CD14-positive monocyte (primary cell): Measurements from ENCODE around the gene SMC2. TPM values are rescaled to one million over a fixed set of nuclear protein-coding genes. Genes with fewer than 3 reads are reported as not detected.

Experiments used
- DNase-seq, 3 donors: peaks; one replicate each; pipeline ENCODE4 v3.0.0-alpha.2; 2011 to 2022
- H2AFZ ChIP-seq: 2 replicates; pipeline ENCODE4 v1.6.0; 2012; ENCODE audit warnings: mild to moderate bottlenecking, low read depth, low read length, inconsistent platforms; ENCODE audit not compliant: insufficient read depth, poor library complexity, severe bottlenecking
- H3K27ac ChIP-seq, 2 donors: 1 replicate in 1 of 2; 2 replicates in 1 of 2; pipeline ENCODE4 v1.5.1; 2012 to 2013; ENCODE audit warnings: low read length in 2 of 2, control low read depth in 1 of 2, inconsistent platforms in 1 of 2, low read depth in 1 of 2, mild to moderate bottlenecking in 1 of 2
- H3K27me3 ChIP-seq, 2 donors: one replicate each; pipeline versions ENCODE4 v1.6.0 to v1.6.1; 2011 to 2013; ENCODE audit warnings: low read length in 2 of 2; ENCODE audit not compliant: control insufficient read depth in 2 of 2, insufficient read depth in 2 of 2
- H3K36me3 ChIP-seq, 2 donors: replicated peaks in 1 of 2; 1 replicate in 1 of 2; 2 replicates in 1 of 2; pipeline versions ENCODE4 v1.5.1 to v1.6.1; 2012 to 2013; ENCODE audit warnings: low read length in 2 of 2, control low read depth in 1 of 2, inconsistent platforms in 1 of 2, mild to moderate bottlenecking in 1 of 2; ENCODE audit not compliant: insufficient read depth in 2 of 2, control insufficient read depth in 1 of 2
- H3K4me1 ChIP-seq, 2 donors: 1 replicate in 1 of 2; 2 replicates in 1 of 2; pipeline versions ENCODE4 v1.5.1 to v1.6.1; 2012 to 2013; ENCODE audit warnings: low read length in 2 of 2, control low read depth in 1 of 2, inconsistent platforms in 1 of 2, mild to moderate bottlenecking in 1 of 2, moderate library complexity in 1 of 2; ENCODE audit not compliant: insufficient read depth in 2 of 2, control insufficient read depth in 1 of 2
- H3K4me2 ChIP-seq: replicated peaks from 2 replicates; pipeline ENCODE3; 2012; ENCODE audit warnings: low read length, moderate library complexity, mild to moderate bottlenecking; ENCODE audit not compliant: poor library complexity, severe bottlenecking; ENCODE audit errors: extremely low read depth
- H3K4me3 ChIP-seq, 3 experiments: fragments of 200-600 bp in 1 of 3; sonication (generic) in 1 of 3; replicated peaks in 1 of 3; 1 replicate in 2 of 3; 2 replicates in 1 of 3; pipeline ENCODE4 v1.5.1; 2011 to 2013; ENCODE audit warnings: low read length in 3 of 3, mild to moderate bottlenecking in 3 of 3, control low read depth in 2 of 3, low read depth in 2 of 3, inconsistent platforms in 1 of 3, moderate library complexity in 1 of 3
- H3K79me2 ChIP-seq: 2 replicates; pipeline ENCODE4 v1.6.0; 2012; ENCODE audit warnings: mild to moderate bottlenecking, control low read depth, inconsistent platforms, low read length, moderate library complexity; ENCODE audit not compliant: insufficient read depth
- H3K9ac ChIP-seq: 2 replicates; pipeline ENCODE4 v1.6.0; 2017; ENCODE audit warnings: low read length, mild to moderate bottlenecking; ENCODE audit not compliant: insufficient read depth, poor library complexity, severe bottlenecking
- H3K9me3 ChIP-seq, 2 donors: replicated peaks in 1 of 2; 1 replicate in 1 of 2; 2 replicates in 1 of 2; pipeline versions ENCODE4 v1.5.1 to v1.6.1; 2012 to 2013; ENCODE audit warnings: low read length in 2 of 2, control low read depth in 1 of 2; ENCODE audit not compliant: control insufficient read depth in 1 of 2, insufficient read depth in 1 of 2
- H4K20me1 ChIP-seq: 2 replicates; pipeline ENCODE4 v1.6.0; 2012; ENCODE audit warnings: mild to moderate bottlenecking, low read length, control low read depth, moderate library complexity; ENCODE audit not compliant: insufficient read depth
- H3K27ac Mint-ChIP-seq, 7 donors: one replicate each; pipeline ENCODE4 v1.8.0; 2020; ENCODE audit warnings: mild to moderate bottlenecking in 7 of 7, mixed read lengths in 7 of 7, moderate library complexity in 6 of 7, inconsistent platforms in 2 of 7
- H3K27me3 Mint-ChIP-seq, 3 donors: one replicate each; pipeline ENCODE4 v1.8.0; 2021 to 2022; ENCODE audit warnings: low read depth in 3 of 3, mild to moderate bottlenecking in 3 of 3, mixed read lengths in 3 of 3, moderate library complexity in 3 of 3, inconsistent platforms in 1 of 3
- H3K36me3 Mint-ChIP-seq, 2 donors: one replicate each; pipeline ENCODE4 v1.8.0; 2020; ENCODE audit warnings: mixed read lengths in 2 of 2, inconsistent platforms in 1 of 2, mild to moderate bottlenecking in 1 of 2
- H3K4me1 Mint-ChIP-seq: one replicate; pipeline ENCODE4 v1.8.0; 2020; ENCODE audit warnings: mild to moderate bottlenecking, mixed read lengths
- H3K4me3 Mint-ChIP-seq, 2 donors: one replicate each; pipeline ENCODE4 v1.8.0; 2020; ENCODE audit warnings: mild to moderate bottlenecking in 2 of 2, mixed read lengths in 2 of 2, moderate library complexity in 1 of 2
- H3K9me3 Mint-ChIP-seq, 7 donors: one replicate each; pipeline ENCODE4 v1.8.0; 2020 to 2022; ENCODE audit warnings: mixed read lengths in 7 of 7, mild to moderate bottlenecking in 6 of 7, moderate library complexity in 6 of 7, inconsistent platforms in 2 of 7
- WGBS: methylation state at CpG from one replicate; pipeline ENCODE4 v1.1.5; 2013; ENCODE audit warnings: missing lambda C conversion rate; ENCODE audit not compliant: insufficient coverage; 5-methylcytosine and 5-hydroxymethylcytosine counted together
- intact Hi-C, 2 donors: fragments of 100-400 bp; cut with micrococcal nuclease; formaldehyde crosslinking; loops; one replicate each; pipeline versions ENCODE4 v1.15.0 to v1.15.1; 2023
- polyA plus RNA-seq, 3 donors: library from polyadenylated mRNA; depleted of rRNA in 1 of 3; unstranded in 2 of 3; stranded (reverse) in 1 of 3; fragments of 300-500 nt in 2 of 3; fragments of >200 nt in 1 of 3; fragmentation: Illumina TruSeq in 2 of 3; gene quantifications; 1 replicate in 2 of 3; 2 replicates in 1 of 3; pipeline ENCODE4 v1.2.3, GENCODE V29; 2012 to 2021
- TF ChIP-seq, protein P1 (sequence below): fragments of 200-600 bp; IDR thresholded peaks from one replicate; pipeline ENCODE4 v1.8.0; 2022; ENCODE audit warnings: antibody characterized with exemption, mild to moderate bottlenecking

The SMC2 gene
- polyA plus RNA-seq, 3 donors = 0.77 to 3.6 (median 2.7) TPM

DNA sequence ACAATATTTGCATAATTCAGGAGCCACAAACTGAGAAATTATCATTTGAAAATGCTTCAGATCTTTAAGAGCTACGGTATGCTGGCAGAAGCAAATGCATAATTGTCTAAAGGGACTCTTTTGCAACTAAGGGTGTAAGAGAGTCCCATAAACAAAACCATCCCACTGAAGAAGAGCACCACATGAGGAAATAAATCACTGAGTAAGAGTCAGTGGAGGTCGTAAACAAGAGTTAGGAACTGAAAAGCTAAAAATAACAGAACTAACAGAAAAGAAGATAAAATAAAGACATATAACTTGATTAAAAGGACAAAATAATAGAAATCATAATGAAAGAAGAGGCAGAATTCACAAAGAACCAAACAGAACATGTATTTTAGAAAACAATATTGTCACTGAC, 3.5 kb upstream of the SMC2 start:
- Mint-ChIP-seq H3K36me3 (no peaks in the 10 kb centered on the region), H3K4me1 (peaks cover 41% of the 10 kb centered on the region), H3K27ac (peak overlapping the region in 5 of 7 donors; percentile 13 to 75 (median 66)), H3K4me3 (peak overlapping the region in 1 of 2 donors; percentile 65), H3K27me3 (peaks cover 0 to 1% (median 0%) of the 10 kb centered on the region in 3 donors), H3K9me3 (peaks cover 0 to 4% (median 0%) of the 10 kb centered on the region in 7 donors)
- Histone ChIP-seq H3K27ac (peak overlapping the region in 1 of 2 donors; percentile 39), H3K9me3 (no peaks in the 10 kb centered on the region), H3K4me2 (peak overlapping the region; percentile 42), H3K4me1 (peaks cover 33 to 38% of the 10 kb centered on the region in 2 donors), H3K27me3 (peaks cover 0 to 2% of the 10 kb centered on the region in 2 donors), H2AFZ (peak overlapping the region; percentile 27), H3K4me3 (peak overlapping the region in 1 of 3 experiments; percentile 37), H4K20me1 (no peaks in the 10 kb centered on the region), H3K9ac (no peak overlapping the region), H3K36me3 (no peaks in the 10 kb centered on the region), H3K79me2 (peaks cover 14% of the 10 kb centered on the region)
- TF ChIP-seq, protein P1, sequence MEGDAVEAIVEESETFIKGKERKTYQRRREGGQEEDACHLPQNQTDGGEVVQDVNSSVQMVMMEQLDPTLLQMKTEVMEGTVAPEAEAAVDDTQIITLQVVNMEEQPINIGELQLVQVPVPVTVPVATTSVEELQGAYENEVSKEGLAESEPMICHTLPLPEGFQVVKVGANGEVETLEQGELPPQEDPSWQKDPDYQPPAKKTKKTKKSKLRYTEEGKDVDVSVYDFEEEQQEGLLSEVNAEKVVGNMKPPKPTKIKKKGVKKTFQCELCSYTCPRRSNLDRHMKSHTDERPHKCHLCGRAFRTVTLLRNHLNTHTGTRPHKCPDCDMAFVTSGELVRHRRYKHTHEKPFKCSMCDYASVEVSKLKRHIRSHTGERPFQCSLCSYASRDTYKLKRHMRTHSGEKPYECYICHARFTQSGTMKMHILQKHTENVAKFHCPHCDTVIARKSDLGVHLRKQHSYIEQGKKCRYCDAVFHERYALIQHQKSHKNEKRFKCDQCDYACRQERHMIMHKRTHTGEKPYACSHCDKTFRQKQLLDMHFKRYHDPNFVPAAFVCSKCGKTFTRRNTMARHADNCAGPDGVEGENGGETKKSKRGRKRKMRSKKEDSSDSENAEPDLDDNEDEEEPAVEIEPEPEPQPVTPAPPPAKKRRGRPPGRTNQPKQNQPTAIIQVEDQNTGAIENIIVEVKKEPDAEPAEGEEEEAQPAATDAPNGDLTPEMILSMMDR = no peak
- no peak for DNase-seq
- intact Hi-C loops = no loop called here
- no CpG with 5 or more reads among the region's 2 CpGs for WGBS

DNA sequence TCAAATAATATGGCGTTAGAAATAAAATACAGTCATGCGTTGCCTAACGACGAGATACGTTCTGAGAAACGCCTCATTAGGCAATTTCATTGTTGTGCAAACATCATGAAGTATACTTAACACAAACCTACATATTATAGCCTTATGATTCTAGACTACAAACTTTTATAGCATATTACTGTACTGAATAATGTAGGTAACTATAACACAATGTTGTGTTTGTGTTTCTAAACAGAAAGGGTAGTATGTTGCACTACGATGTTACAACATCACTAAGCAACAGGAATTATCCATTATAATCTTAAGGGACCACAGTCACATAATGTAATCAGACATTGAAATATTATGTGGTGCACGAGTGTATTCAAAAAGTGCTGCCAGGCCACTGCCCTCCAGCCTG, 3.0 kb upstream of the SMC2 start:
- Histone ChIP-seq H3K79me2 (peaks cover 19% of the 10 kb centered on the region), H3K27ac (peak overlapping the region in 1 of 2 donors; percentile 39), H3K9me3 (no peaks in the 10 kb centered on the region), H3K27me3 (peaks cover 0 to under 1% of the 10 kb centered on the region in 2 donors), H3K36me3 (no peaks in the 10 kb centered on the region), H3K9ac (no peak overlapping the region), H2AFZ (peak overlapping the region; percentile 27), H3K4me3 (peak overlapping the region in 1 of 3 experiments; percentile 37), H3K4me1 (peaks cover 33 to 38% of the 10 kb centered on the region in 2 donors), H4K20me1 (no peaks in the 10 kb centered on the region), H3K4me2 (peak overlapping the region; percentile 42)
- TF ChIP-seq, protein P1 = no peak
- Mint-ChIP-seq H3K4me1 (peaks cover 42% of the 10 kb centered on the region), H3K27ac (peak overlapping the region; percentile 69 to 92 (median 87)), H3K9me3 (peaks cover 0 to 4% (median 0%) of the 10 kb centered on the region in 7 donors), H3K36me3 (no peaks in the 10 kb centered on the region), H3K4me3 (peak overlapping the region; percentile 17 to 53), H3K27me3 (peaks cover 0 to 1% (median 0%) of the 10 kb centered on the region in 3 donors)
- peak; percentile 38 to 80 (median 50) for DNase-seq
- intact Hi-C loops = no loop called here
- 13% methylated on average over 4 of the region's 8 CpGs for WGBS
